Measurements from ENCODE around the gene UBTD1.

Gene UBTD1

DNA sequence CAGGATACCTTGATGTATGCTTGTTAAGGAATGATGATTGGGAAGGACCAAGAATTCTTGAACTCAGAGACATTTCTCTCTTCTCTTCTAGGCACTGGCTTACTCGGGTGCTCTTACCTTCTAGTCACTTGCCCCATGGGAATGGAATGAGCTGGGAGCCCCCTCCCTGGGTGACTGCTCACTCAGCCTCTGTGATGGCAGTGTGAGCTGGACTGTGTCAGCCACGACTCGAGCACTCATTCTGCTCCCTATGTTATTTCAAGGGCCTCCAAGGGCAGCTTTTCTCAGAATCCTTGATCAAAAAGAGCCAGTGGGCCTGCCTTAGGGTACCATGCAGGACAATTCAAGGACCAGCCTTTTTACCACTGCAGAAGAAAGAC is 42.0 kb upstream of the UBTD1 start:
- TF ChIP-seq, protein P1, sequence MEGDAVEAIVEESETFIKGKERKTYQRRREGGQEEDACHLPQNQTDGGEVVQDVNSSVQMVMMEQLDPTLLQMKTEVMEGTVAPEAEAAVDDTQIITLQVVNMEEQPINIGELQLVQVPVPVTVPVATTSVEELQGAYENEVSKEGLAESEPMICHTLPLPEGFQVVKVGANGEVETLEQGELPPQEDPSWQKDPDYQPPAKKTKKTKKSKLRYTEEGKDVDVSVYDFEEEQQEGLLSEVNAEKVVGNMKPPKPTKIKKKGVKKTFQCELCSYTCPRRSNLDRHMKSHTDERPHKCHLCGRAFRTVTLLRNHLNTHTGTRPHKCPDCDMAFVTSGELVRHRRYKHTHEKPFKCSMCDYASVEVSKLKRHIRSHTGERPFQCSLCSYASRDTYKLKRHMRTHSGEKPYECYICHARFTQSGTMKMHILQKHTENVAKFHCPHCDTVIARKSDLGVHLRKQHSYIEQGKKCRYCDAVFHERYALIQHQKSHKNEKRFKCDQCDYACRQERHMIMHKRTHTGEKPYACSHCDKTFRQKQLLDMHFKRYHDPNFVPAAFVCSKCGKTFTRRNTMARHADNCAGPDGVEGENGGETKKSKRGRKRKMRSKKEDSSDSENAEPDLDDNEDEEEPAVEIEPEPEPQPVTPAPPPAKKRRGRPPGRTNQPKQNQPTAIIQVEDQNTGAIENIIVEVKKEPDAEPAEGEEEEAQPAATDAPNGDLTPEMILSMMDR (IDR thresholded peaks at IDR 0.05; ENCODE audit: low read depth, low read length, missing control alignments) = no peak
- no peak for DNase-seq (ENCODE audit: low read depth)
- H3K4me3 ChIP-seq (ENCODE audit: low read depth, low read length) = no peak overlapping the region

DNA sequence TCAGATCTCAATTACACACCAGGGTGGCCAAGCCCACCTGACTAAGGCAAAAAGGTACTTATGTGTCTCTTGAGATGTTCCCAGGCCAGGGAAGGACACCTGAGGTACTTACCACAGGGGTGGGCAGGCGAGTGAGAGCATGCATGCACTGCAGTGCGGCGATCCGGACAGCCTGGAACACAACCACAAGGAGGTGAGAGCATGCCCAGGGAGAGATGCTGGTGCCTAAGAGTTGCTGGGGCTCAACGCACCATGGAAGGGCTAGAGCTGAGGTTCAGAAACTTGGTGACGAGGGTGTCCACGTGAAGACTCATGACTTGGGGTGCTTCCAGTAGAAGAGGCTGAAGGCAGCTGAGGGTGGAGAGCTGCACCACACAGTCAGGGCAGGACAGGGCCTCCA is 39.6 kb upstream of the UBTD1 start:
- TF ChIP-seq, protein P1 (IDR thresholded peaks at IDR 0.05; ENCODE audit: low read depth, low read length, missing control alignments) = no peak
- no peak for DNase-seq (ENCODE audit: low read depth)
- no peak overlapping the region for H3K4me3 ChIP-seq (ENCODE audit: low read depth, low read length)

DNA sequence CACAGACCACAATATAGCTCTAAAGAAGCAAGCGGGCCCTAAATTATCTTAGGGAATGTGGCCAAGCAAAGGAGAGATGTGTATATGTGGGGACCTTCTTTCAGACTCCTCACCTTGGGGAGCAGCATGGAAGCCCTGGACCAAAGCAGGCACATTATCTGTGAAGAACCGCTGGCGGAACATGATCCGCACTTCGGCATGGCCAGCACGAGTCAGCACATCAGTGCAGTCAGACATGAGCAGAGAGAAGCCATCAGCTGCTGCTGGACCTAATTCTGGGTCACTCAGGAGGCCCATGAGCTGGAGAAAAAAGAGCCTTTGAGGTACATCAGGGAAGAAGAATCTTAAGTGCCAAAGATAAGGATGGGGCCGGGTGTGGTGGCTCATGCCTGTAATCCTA is 38.8 kb upstream of the UBTD1 start:
- TF ChIP-seq, protein P1 (IDR thresholded peaks at IDR 0.05; ENCODE audit: low read depth, low read length, missing control alignments) = no peak
- no peak for DNase-seq (ENCODE audit: low read depth)
- H3K4me3 ChIP-seq (ENCODE audit: low read depth, low read length) = no peak overlapping the region

DNA sequence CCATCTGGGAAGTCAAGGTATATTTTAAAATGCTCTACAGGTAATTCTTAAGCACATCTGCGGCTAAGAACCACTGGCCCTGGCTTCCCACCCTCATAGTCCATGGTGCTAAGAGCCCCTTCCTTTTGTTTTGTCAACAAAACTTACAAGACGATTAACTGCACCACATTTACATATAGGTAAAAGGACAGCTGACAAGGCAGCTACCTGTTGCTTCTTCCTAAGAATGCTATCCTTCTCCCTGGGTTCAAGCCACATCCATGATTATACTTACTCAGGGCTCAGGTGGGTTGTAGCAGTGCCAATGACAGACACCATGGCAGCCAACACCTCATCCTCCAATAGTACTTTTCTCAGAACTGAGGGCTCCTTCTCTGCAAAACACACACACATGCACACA is 36.4 kb upstream of the UBTD1 start:
- DNase-seq (ENCODE audit: low read depth) = no peak
- TF ChIP-seq, protein P1 (IDR thresholded peaks at IDR 0.05; ENCODE audit: low read depth, low read length, missing control alignments) = no peak
- H3K4me3 ChIP-seq (ENCODE audit: low read depth, low read length) = no peak overlapping the region

DNA sequence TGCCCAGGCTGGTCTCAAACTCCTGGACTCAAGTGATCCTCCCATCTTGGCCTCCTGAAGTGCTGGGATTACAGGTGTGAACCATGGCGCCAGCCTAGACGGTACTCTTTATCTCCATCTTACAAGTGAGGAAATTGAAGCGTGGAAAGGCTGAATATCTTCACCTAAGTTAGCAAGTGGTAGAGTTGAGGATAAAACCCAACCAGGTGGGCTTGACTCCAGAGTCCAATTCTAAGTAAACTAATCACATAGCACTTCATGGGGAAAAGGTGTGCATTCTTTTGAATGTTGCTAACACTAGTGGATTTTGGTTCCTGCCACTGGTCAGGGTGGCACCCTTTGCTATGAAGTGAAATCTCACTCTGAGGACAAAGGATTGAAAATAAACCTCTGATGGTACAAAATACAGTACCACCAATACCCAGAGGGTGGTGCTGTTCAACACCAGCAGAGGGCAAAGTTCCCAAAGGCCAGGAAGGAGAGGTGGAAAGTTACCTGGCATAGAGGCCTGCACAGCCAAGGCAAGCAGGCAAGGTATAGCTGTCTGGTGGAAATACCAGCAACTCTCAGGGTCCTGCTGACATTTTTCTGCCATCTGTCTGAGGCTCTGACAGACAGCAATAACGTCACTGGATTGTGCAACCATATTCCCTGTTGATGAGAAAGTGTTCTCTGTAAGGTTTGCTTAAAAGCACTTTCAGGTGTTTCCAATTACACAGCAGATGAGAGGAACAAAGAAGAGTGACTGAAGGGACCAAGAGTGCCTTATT is 35.2 kb upstream of the UBTD1 start:
- DNase-seq (ENCODE audit: low read depth) = no peak
- TF ChIP-seq, protein P1 (IDR thresholded peaks at IDR 0.05; ENCODE audit: low read depth, low read length, missing control alignments) = peak; percentile 79
- no peak overlapping the region for H3K4me3 ChIP-seq (ENCODE audit: low read depth, low read length)

DNA sequence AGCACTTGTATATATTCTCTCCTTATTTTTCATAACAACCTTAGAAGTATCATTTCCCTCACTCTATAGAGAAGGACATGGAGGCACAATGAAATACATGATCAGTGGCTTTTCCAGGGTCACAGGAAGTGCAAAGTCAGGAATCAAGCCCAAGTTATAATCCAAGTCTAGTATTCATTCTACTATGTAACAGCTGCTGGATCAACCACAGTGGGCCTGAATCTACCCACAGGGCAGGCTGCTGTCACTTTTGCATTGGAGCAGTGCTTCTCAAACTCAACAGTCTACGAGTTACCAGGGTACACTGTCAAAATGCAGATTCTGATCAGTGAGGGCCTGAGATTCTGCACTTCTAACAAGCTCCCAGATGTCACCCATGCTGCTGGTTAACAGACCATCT is 34.5 kb upstream of the UBTD1 start:
- no peak overlapping the region for H3K4me3 ChIP-seq (ENCODE audit: low read depth, low read length)
- DNase-seq (ENCODE audit: low read depth) = no peak
- TF ChIP-seq, protein P1 (IDR thresholded peaks at IDR 0.05; ENCODE audit: low read depth, low read length, missing control alignments) = no peak

DNA sequence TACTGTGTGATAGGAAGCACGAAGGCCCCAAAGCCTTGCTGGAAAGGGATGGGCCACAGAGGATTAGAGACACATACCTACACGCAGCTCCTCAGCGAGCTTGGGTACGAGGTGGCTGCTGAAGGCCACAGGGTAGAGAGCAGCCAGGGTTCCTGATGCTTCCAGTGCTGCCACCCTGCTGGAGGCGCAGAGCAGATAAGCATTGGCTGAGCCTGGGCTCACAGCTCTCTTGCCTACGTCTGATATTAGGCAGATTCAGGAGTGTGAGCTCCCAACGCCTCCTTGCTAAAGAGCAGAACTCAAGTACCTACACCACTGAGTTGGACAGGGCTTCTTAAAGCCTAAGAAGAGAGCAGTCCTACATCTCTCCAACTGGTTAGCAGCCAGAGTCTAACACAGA is 32.7 kb upstream of the UBTD1 start:
- DNase-seq (ENCODE audit: low read depth) = no peak
- no peak overlapping the region for H3K4me3 ChIP-seq (ENCODE audit: low read depth, low read length)
- TF ChIP-seq, protein P1 (IDR thresholded peaks at IDR 0.05; ENCODE audit: low read depth, low read length, missing control alignments) = no peak

Data from GM12864 (cell line).